Measurements from ENCODE around the gene POU2F3.

DNA sequence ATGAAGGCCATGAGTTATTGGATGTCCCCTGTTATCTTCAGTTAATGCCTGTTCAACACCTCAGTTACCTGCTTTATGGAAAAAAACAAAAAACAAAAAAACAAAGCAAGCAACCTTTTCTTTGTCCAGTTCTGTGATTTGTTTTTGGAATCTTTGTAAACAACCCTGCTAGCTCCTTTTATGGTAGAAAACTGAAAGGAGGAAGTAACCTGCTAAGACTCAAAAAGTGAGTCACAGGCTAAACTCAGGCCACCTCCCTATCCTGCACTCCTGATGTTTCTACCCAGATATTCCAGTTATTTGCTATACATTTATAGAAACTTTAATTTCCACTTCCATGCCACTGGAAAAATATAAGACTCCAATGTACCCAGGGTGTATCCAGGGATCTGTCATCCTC lies 64.6 kb downstream of the POU2F3 start:
- TF ChIP-seq POLR2AphosphoS5 (IDR thresholded peaks at IDR 0.05; ENCODE audit: low read depth, low read length) (no peak), TAF1 (IDR thresholded peaks at IDR 0.05; ENCODE audit: borderline replicate concordance, insufficient read depth, low read length) (no peak), SIN3A (IDR thresholded peaks at IDR 0.05; ENCODE audit: borderline replicate concordance, insufficient read depth, low read length) (no peak), FOXP2 (optimal IDR thresholded peaks at IDR 0.05; ENCODE audit: borderline replicate concordance, extremely low read depth, extremely low read length, insufficient read depth) (no peak)
- TF ChIP-seq, protein P1, sequence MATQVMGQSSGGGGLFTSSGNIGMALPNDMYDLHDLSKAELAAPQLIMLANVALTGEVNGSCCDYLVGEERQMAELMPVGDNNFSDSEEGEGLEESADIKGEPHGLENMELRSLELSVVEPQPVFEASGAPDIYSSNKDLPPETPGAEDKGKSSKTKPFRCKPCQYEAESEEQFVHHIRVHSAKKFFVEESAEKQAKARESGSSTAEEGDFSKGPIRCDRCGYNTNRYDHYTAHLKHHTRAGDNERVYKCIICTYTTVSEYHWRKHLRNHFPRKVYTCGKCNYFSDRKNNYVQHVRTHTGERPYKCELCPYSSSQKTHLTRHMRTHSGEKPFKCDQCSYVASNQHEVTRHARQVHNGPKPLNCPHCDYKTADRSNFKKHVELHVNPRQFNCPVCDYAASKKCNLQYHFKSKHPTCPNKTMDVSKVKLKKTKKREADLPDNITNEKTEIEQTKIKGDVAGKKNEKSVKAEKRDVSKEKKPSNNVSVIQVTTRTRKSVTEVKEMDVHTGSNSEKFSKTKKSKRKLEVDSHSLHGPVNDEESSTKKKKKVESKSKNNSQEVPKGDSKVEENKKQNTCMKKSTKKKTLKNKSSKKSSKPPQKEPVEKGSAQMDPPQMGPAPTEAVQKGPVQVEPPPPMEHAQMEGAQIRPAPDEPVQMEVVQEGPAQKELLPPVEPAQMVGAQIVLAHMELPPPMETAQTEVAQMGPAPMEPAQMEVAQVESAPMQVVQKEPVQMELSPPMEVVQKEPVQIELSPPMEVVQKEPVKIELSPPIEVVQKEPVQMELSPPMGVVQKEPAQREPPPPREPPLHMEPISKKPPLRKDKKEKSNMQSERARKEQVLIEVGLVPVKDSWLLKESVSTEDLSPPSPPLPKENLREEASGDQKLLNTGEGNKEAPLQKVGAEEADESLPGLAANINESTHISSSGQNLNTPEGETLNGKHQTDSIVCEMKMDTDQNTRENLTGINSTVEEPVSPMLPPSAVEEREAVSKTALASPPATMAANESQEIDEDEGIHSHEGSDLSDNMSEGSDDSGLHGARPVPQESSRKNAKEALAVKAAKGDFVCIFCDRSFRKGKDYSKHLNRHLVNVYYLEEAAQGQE (IDR thresholded peaks at IDR 0.05; ENCODE audit: insufficient read depth in 1 of 2, low read depth in 2 of 2, low read length in 2 of 2): no peak
